Muscle of arm (tissue), 12 donors: ENCODE data around the gene BCAM. TPM values are rescaled to one million over a fixed set of nuclear protein-coding genes. Genes with fewer than 3 reads are reported as not detected.
"Not testable (repeated sequence)": the region's sequence is repeated elsewhere in the genome, so short reads cannot be mapped to it uniquely, and the experiment has no call there.

Experiments
- DNase-seq: peaks from one replicate; pipeline ENCODE4 v3.0.0-alpha.2; 2013
- polyA plus RNA-seq, 12 donors: library from polyadenylated mRNA; unstranded; fragments of 120-200 nt; gene quantifications; one replicate each; pipeline ENCODE4 v1.2.1, GENCODE V29; 2013; ENCODE audit not compliant: insufficient read length in 12 of 12

BCAM gene
- polyA plus RNA-seq, 12 donors, result 113 to 274 (median 169) TPM; not detected in 1

DNA sequence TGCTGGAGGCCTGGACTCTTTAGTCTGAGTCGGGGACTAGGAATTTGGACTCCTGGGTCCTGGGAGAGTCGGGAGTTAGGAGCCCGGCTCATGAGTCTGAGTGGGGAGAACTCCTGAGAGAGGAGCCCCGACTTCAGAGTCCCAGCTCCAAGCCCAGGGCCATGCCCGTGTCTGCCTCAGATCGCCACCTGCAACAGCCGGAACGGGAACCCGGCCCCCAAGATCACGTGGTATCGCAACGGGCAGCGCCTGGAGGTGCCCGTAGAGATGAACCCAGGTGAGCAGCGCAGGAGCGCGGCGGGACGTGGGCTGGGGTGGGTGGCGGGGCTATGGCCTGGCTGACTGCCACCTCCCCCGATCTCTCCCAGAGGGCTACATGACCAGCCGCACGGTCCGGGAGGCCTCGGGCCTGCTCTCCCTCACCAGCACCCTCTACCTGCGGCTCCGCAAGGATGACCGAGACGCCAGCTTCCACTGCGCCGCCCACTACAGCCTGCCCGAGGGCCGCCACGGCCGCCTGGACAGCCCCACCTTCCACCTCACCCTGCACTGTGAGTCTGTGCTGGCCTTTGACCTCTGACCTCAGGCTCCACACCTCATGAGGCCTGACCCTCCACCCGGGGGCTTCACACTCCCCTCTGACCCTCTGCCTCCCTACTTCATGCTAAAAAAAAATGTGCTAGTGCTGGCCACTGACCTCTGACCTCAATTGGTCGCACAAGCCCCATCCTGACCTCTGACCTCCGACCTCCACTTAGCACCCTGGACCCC is 4.4 kb downstream of the BCAM start:
- DNase-seq, result no peak

- no peak for DNase-seq
Observed at GRCh38 chr19:44813841-44814470, 5.1 kb downstream of the BCAM start.

DNA sequence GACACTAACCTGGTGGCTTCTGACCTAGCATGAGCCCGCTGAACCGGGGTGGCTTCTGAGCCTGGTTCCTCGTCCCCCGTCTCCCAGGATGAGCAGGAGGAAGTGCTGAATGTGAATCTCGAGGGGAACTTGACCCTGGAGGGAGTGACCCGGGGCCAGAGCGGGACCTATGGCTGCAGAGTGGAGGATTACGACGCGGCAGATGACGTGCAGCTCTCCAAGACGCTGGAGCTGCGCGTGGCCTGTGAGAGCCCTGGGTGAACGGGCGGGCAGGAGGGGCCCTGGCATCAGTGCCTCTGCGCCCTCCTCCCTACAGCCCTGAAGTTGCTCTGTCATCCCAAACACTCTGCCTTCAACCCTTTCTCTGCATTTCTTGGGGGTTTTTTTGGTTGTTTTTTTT is 5.6 kb downstream of the BCAM start:
- no peak for DNase-seq

GRCh38 chr19:44816301-44816700 is 7.4 kb downstream of the BCAM start:
- DNase-seq, result no peak

GRCh38 chr19:44817725-44818465 is 9.0 kb downstream of the BCAM start:
- no peak for DNase-seq

DNA sequence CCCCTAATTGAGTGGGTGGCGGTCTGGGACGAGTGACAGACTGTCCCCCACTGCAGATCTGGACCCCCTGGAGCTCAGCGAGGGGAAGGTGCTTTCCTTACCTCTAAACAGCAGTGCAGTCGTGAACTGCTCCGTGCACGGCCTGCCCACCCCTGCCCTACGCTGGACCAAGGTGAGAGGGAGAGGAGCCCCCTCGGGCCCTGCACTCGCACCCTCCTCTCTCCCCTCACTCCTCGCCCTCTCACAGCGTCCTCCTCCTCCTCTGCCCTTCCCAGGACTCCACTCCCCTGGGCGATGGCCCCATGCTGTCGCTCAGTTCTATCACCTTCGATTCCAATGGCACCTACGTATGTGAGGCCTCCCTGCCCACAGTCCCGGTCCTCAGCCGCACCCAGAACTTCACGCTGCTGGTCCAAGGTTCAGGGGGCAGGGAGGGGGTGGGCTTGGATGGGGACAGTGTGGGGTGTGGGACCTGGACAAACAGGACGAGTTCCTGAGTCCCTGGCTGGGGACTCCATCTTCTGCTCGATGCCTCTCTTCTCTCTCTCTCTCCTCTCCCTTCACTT is 9.6 kb downstream of the BCAM start:
- DNase-seq, result no peak

DNA sequence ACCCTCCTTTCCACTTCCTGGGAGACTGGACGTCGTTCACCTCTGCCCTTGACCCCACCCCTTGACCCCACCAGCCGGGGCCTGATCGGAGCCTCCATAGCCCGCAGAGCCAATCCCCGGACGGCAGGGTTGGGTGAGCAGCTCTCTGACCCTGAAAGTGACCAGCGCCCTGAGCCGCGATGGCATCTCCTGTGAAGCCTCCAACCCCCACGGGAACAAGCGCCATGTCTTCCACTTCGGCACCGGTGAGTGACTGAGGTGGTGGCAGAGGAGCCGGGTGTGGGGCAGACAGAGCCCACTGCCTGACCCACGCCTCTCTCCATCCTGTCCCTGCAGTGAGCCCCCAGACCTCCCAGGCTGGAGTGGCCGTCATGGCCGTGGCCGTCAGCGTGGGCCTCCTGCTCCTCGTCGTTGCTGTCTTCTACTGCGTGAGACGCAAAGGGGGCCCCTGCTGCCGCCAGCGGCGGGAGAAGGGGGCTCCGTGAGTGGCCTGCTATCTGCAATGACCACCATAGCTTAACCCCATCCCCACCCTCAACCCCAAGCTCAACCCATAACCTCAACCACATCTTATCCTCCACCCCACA is 10.4 kb downstream of the BCAM start:
- DNase-seq, result no peak

- no peak for DNase-seq
Observed at GRCh38 chr19:44820648-44821609, 12.0 kb downstream of the BCAM start.

GRCh38 chr19:44822177-44822576 is 13.3 kb downstream of the BCAM start:
- DNase-seq, result no peak

- no peak for DNase-seq
Observed at GRCh38 chr19:44822670-44823372, 13.9 kb downstream of the BCAM start.

GRCh38 chr19:44823373-44823698 is 14.4 kb downstream of the BCAM start:
- DNase-seq, result no peak

DNA sequence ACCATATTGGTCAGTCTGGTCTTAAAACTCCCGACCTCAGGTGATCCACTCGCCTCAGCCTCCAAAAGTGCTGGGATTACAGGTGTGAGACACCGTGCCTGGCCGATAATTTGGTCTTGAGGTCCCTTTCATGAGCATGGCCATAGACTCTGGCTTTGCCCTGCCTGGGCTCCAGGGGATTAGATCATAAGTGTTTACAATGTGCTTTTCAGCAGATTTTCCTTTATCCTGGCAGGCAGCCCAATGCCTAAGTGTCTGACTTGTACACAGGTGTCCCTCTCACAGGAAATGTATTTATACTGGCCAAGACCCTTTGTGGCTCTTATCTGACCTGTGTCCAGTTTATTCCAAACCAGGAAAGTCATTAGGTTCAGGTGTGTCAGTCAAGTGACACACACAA is 15.9 kb downstream of the BCAM start:
- no peak for DNase-seq

DNA sequence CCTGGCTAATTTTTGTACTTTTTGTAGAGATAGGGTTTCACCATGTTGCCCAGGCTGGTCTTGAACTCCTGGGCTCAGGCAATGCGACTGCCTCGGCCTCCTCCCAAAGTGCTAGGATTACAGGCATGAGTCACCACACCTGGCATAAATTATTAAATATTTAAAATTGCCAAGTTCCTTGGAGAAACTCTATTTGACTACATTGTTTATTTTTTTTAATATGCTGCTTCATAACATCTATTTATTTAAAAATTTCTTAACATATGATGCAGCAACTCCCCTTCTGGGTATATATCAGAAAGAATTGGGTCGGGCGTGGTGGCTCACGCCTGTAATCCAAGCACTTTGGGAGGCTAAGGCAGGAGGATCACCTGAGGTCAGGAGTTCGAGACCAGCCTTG is 24.0 kb downstream of the BCAM start:
- not testable (repeated sequence) for DNase-seq

DNA sequence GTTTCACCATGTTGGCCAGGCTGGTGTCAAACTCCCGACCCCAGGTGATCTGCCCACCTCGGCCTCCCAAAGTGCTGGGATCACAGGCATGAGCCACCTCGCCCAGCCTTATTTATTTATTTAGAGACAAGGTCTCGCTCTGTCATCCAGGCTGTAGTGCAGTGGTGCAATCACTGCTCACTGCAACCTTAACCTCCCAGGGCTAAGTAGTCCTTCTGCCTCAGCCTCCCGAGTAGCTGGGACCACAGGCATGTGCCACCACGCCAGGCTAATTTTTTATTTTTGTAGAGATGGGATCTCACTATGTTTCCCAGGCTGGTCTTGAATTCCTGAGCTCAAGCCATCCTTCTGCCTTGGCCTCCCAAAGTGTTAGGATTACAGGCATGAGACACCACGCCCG is 25.5 kb downstream of the BCAM start:
- DNase-seq, result not testable (repeated sequence)

DNA sequence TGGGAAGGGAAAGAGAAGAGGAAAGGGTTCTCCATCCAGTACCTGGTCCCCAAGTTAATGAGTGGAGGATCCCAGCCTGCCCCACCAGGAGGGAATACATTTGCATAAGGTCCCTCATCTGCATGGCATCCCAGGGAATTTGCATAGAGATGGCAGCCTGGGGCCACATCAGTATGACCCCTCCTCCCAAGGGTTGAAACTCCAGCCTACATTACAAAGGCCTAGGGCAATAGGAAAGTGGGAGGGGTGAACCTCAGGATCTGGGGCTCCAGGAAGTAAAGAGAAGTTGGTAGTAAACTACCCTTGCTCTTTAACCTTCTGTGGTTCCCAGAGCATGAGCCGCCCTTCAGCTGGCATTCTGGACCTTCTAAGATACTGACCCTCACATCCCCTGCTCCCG is 30.4 kb downstream of the BCAM start:
- no peak for DNase-seq

GRCh38 chr19:44840811-44841210 is 31.9 kb downstream of the BCAM start:
- DNase-seq, result no peak

- DNase-seq, result no peak
Observed at GRCh38 chr19:44841231-44841630, 32.3 kb downstream of the BCAM start.

- no peak for DNase-seq
Observed at GRCh38 chr19:44845286-44845611, 36.3 kb downstream of the BCAM start.

- DNase-seq, result peak; percentile 99
Observed at GRCh38 chr19:44845612-44846454, 36.9 kb downstream of the BCAM start, which contains the start of gene NECTIN2. TSS of gene NECTIN2 (plus strand) at chr19:44846297. CDS start at chr19:44846526, 229 bp downstream.
